IMR-90 (cell line): ENCODE results near the gene DOCK2.

Experiments used
- CHD1 ChIP-seq: IDR thresholded peaks from 2 replicates; pipeline ENCODE4 v1.6.1; 2012; ENCODE audit warnings: low read depth, low read length, improper control_type of control experiment
- CTCF ChIP-seq: conservative IDR thresholded peaks from 2 replicates; pipeline ENCODE4 v1.5.1; 2012; ENCODE audit warnings: mild to moderate bottlenecking, low read depth, low read length, improper control_type of control experiment
- ELK1 ChIP-seq: fragments of 150-350 bp; IDR thresholded peaks from 2 replicates; pipeline ENCODE4 v1.6.1; 2016; ENCODE audit warnings: low read depth, mild to moderate bottlenecking, low read length, moderate library complexity, borderline replicate concordance
- FOS ChIP-seq: fragments of 150-350 bp; IDR thresholded peaks from 2 replicates; pipeline ENCODE4 v1.6.1; 2016; ENCODE audit warnings: low read depth, low read length
- POLR2A ChIP-seq: IDR thresholded peaks from 2 replicates; pipeline ENCODE4 v1.6.1; 2012; ENCODE audit warnings: mild to moderate bottlenecking, low read depth, low read length
- RAD21 ChIP-seq: IDR thresholded peaks from 2 replicates; pipeline ENCODE4 v1.6.1; 2012; ENCODE audit warnings: low read length, improper control_type of control experiment
- RCOR1 ChIP-seq: IDR thresholded peaks from 2 replicates; pipeline ENCODE4 v1.6.1; 2012; ENCODE audit warnings: mild to moderate bottlenecking, low read length, improper control_type of control experiment; ENCODE audit not compliant: insufficient replicate concordance
- RFX5 ChIP-seq: IDR thresholded peaks from 2 replicates; pipeline ENCODE4 v1.8.0; 2012; ENCODE audit warnings: low read depth, mild to moderate bottlenecking, low read length, moderate library complexity
- SMC3 ChIP-seq: fragments of 150-350 bp; IDR thresholded peaks from 2 replicates; pipeline ENCODE4 v1.6.1; 2016; ENCODE audit warnings: low read depth, mild to moderate bottlenecking, antibody characterized with exemption, low read length, moderate library complexity

- no peak for TF ChIP-seq RAD21
- no peak for TF ChIP-seq POLR2A
- TF ChIP-seq ELK1: no peak
- TF ChIP-seq CHD1: no peak
- no peak for TF ChIP-seq RFX5
- TF ChIP-seq CTCF: no peak
- TF ChIP-seq FOS: no peak
- no peak for TF ChIP-seq SMC3
- no peak for TF ChIP-seq RCOR1
Measured at GRCh38 chr5:170055606-170056005, 418.5 kb downstream of the DOCK2 start.
